NCI-H146 treated with DMSO at 0.1 percent for 48 hours (cell line): ENCODE measurements around the gene PXK.

ENCODE experiments used
- DNase-seq: peaks from one replicate; lab custom pipeline; 2025; ENCODE audit not compliant: unreplicated experiment; lab: John Stamatoyannopoulos, UW

PXK gene

DNA sequence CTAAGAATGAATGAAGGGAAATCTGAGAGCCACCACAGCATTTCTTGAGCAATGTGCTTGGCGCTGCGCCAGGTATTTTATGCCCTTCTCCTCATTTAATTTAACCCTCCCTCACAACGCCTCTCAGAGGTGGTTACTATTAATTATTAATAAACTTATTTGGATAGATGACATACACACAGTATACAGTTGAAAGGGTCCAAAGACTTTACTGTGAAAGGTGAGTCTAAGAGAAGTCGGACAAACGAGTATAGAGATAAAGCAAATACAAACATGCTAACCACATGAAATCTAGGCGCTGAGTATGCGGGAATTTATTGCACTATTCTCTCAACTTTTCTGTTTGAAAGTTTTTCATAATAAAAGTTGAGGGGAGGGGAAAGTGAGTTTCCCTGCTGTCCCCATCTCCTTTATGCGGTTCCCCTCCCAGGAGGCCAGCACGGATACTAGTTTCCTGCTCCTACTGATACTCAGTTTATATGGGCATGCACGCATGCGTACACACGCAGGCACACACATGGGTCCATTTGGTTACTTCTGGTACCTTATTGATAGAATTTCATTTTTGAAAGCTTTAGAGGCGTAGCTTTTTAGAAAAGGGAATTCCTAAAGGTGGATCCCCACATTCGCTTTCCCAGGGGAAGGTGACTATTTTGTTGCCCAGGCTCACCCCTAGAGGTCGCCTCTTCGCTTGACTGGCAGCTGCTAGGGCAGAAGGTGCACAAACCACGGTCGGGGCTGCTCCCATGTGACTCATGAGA is 130.7 kb downstream of the PXK start:
- DNase-seq, result peak; percentile 36

DNA sequence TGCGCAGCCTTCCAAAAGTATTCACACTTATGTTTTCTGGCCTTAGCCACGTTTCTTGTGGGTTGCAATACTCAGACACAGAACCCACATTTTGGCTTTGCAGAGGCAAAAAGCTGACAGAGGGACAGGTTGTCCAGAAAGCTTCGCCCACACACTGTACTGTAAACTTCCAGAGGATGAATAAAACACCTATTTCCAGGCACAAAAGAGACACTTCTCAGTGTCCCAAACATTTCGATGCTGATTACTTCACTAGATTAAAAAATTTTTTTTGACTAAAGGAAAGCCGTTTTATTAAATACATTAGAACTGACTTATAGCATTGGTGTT is 131.2 kb downstream of the PXK start:
- DNase-seq, result no peak

DNA sequence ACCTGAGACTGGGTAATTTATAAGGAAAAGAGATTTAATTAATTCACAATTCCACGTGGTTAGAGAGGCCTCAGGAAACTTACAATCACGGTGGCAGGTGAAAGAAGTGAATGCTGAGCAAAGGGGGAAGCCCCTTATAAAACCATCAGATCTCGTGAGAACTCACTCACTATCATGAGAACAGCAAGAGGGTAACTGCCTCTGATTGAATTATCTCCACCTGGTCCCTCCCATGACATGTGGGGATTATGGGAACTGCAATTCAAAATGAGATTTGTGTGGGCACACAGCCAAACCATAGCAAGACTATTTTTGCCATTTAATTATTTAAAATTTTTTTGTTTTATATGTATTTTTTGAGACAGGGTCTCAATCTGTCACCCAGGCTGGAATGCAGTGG is 132.2 kb downstream of the PXK start:
- no peak for DNase-seq

DNA sequence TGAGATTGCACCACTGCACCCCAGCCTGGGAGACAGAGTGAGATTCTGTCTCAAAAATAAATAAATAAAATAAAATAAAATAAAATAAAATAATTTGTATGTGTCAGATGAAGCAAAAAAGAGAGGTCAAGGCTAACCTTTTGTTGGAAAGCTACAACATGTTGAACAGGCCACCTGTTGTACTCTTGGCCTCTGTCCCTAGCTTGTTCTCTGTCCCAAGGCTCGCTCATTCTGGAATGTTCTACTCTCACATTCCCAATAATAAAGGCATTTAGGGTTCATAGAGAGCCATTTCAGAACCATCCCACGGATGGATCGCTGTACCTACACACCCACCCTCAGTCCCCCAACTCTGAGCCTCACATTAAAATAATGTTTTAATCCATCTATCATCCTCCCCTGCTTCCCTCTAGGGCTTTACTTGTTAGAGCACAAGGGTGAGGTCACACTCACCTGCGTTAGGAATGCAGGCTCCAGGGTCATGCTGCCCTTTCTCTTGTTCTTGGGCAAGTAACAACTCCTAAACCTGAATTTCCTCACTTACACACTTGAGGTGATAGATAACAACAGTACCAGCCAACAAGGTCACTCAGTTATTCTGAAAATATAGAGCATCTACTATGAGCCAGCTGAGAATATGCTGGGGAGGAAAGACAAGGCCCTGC is 134.3 kb downstream of the PXK start:
- no peak for DNase-seq

DNA sequence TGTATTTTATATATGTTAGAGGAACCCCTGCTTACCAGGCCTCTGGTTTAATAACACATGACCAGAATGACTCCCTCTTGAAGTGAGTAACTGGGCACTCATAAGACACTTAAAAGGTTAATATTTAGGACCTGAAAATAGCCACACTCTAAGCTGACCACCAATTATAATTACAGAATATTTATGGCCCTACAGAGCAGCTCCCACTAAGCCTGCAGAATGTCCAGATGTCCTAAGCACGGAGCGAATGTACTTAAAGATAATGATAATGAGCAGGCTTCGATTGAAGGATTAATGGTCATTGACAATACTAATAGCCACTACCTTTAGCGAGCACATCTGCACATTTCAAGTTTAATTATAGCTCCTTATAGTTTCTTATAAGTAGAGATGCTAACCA is 136.4 kb downstream of the PXK start:
- DNase-seq, result no peak

DNA sequence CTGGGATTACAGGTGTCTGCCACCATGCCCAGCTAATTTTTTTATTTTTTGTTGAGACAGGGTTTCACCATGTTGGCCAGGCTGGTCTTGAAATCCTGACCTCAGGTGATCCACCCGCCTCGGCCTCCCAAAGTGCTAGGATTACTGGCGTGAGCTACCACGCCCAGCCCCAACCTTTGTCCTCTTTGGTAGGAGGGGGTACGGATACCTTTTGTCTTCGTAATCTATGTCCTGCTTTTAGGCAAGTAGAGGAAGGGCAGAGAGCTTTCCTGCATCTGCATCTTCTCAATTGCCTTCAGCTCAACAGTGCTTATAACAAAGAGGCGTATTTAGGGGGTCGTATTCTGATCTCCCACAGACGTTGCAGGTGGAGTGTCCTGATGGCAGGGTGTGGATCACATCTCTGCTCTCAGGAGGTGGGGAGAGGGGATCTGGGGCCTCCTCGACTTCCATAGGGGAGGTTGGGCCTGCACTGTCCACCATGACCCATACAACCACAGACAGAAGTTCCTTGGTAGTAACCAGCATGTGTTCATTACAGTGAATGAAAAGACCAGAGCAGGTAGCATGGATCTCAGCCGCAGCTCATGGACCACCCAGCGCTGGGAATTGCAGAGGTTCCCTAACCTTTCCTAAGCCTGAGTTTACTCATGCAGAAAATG is 137.8 kb downstream of the PXK start:
- DNase-seq, result no peak

DNA sequence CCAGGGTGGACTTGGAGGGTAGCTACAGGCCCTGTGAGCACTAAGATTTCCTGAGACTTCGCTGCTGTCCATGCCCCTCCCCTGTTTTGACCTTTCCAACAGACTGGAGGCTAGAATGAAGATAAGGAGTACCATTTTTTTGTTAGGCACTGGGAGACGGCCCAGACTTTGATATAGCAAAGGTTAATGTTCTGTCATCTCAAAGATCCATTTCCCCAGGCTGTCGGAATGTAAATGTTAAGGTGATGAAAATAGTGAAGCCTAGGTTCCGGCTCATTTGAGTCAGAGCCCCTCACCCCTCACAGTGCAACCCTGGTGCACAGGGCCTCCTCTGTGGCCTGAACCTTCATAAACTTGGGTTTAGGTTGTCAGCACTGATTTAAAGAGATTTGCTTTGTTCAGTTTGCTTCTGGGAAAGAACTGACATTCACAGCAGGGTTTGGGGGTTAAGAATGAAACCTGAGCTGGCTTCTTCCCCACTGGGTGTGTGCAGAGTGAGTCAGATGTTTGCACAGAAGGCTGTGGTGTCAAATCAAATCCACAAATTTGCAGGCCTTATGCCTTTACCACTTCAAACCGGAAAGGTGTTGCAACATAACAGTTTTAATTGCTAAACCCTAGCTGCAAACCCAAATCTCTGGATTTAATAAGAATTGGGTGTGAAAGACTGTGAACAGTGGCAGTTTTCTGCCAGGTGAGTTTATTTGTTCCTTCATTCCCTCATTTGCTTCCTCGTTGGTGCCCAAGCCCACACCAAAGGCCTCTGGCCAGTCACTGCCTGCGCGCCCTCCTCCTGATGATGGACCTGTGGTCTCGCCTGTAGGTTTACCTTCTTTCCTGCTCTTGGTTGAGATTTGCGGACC is 138.6 kb downstream of the PXK start:
- DNase-seq, result peak; percentile 89

DNA sequence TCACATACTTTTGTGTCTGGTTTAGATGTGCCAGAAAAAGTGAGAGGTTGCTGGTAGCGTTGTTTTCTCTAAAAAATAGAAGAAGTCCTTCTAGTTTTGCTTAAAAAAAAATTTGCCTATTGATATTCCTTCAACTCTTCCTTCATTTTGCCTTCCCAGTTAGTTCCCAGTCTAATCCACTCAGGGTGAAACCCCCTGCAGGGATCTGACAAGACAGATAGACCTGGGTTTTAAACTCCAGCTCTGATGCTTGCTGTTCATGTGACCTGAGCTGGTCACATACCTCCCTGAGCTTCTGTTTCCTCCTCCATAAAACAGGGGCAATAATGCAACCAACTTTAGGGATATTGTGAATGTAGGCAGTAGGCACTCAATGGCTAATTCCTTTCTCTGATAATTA is 140.6 kb downstream of the PXK start:
- no peak for DNase-seq

DNA sequence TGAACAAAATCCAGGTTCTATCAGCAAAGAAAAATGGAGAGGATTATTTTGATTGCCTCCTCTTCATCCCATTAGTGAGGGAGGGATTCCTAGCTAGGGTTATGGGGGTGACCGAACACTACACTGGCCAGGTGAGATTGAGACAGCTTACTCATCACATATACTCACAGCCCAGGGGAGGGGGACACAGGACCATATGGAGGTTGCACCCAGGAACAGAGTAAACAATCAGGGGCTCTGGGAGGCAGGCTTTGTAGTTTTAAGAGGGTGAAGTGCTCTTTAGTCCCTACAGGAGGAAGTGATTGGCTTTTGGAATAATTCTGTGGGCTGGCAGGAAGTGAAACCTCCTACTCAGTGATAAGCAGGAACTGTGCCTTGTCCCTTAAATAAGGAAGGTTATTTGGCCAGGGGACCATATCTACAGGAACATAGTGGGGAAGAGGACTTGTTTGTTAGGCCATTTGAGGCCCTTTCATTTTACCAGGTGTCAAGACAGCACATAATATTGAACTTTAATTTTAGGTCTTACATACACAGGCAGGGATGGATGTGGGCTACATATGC is 141.7 kb downstream of the PXK start:
- no peak for DNase-seq

DNA sequence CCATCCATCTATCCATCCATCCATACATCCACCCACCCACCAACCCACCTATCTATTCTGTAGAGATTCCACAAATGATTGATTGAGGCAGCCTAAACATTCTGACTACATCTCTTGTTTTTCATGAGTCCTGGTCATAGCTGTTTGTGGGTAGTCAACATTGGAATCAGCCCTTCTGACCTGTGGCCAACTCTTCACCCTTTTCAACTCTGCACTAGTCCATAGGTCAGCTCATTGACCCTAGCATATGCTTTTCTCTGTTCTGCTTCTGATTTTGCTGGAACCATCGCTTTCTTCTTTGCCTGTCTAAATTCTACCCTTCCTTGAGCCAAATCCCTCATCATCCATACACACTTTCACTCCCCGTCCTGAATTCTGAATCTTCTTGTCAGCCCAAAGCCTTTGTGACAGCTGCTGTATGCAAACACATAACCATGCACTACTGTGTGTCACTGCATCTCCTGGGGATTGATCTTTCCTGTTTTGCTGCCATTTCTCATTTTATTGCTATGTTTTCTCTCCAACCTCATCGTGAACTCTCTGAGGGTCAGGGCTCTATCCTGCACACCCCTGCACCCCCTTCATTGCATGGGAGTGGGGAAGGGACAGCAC is 142.4 kb downstream of the PXK start:
- DNase-seq, result no peak
